GM12801 (cell line): ENCODE results near the gene EAF1.

ENCODE experiments used
- TF ChIP-seq, protein P1 (sequence below): IDR thresholded peaks from one replicate; pipeline ENCODE4 v1.5.1; 2011; ENCODE audit warnings: control low read depth; ENCODE audit not compliant: insufficient read length; ENCODE audit errors: extremely low read depth

EAF1 gene

DNA sequence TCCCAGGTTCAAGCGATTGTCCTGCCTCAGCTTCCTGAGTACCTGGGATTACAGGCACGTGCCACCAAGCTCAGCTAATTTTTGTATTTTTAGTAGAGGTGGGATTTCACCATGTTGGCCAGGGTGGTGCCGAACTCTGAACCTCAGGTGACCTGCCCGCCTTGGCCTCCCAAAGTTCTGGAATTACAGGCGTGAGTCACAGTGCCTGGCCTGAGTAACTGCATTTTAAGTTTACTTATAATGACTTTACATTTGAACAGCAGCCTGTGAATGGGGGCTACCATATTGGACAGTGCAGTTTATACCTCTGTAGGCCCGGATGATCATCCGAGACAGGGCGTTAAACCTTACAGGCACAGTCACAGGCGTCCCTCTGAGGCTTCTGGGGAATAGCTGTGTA, 24.8 kb downstream of the EAF1 start:
- TF ChIP-seq, protein P1, sequence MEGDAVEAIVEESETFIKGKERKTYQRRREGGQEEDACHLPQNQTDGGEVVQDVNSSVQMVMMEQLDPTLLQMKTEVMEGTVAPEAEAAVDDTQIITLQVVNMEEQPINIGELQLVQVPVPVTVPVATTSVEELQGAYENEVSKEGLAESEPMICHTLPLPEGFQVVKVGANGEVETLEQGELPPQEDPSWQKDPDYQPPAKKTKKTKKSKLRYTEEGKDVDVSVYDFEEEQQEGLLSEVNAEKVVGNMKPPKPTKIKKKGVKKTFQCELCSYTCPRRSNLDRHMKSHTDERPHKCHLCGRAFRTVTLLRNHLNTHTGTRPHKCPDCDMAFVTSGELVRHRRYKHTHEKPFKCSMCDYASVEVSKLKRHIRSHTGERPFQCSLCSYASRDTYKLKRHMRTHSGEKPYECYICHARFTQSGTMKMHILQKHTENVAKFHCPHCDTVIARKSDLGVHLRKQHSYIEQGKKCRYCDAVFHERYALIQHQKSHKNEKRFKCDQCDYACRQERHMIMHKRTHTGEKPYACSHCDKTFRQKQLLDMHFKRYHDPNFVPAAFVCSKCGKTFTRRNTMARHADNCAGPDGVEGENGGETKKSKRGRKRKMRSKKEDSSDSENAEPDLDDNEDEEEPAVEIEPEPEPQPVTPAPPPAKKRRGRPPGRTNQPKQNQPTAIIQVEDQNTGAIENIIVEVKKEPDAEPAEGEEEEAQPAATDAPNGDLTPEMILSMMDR, result no peak

GRCh38 chr3:15452961-15453360, 25.6 kb downstream of the EAF1 start:
- TF ChIP-seq, protein P1, result no peak

GRCh38 chr3:15453501-15453900, 26.1 kb downstream of the EAF1 start:
- TF ChIP-seq, protein P1, result no peak

DNA sequence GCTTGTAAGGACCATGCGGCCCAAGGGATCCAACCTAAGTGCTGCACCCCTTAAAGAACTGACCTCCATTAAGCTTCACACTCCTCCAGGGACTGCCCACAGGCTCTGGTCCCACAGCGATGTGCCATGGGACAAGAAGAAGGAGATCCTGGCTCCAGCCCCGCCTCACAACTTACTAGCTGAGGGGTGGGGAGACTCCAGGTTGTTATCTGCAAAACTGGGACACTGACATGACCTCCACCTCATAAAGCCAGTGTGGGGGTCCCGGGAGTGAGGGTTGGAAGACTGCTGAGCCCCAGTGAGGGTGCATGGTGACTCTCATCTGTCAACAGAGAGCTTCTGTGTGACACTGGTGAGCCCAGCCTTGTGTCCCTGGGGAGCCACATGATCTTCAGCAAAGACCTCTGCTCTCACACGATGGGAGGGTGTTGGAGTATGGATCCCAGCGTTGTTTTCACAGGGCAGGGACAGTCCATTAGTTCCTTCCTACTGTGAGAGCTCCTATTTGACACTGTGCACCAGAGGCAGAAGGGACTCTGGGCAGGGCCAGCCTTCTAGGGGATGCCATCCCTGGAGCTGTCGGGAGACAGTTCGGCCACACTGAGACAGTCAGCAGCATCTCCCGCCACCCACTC, 26.7 kb downstream of the EAF1 start:
- TF ChIP-seq, protein P1, result no peak

- TF ChIP-seq, protein P1, result no peak
Observed at GRCh38 chr3:15454965-15455364, 27.6 kb downstream of the EAF1 start.

GRCh38 chr3:15455756-15456155, 28.4 kb downstream of the EAF1 start:
- TF ChIP-seq, protein P1, result no peak

DNA sequence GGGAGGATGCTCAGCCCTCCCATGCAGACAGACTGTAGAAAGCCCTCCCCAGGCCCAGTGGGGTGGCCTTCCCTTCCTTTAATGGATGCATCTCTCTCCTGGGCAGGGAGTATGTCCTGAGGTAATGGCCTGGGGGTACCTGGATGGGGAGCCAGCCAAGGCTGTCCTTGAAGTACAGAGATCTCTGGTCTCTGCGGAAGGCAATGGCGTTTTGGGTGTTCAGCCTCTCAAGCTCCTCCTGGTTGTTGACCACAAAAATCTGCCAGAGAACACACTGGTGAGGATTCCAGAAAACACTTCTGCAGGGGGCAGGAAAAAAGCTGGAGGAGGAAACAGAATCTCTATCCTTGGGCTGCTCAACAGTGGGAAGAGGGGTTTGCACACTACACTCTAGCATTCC, 28.9 kb downstream of the EAF1 start:
- TF ChIP-seq, protein P1, result no peak
